Measurements from ENCODE around the gene ME3.

The ME3 gene

GRCh38 chr11:86414032-86414431 is 258.4 kb downstream of the ME3 start:
- no peak for TF ChIP-seq CTCF (IDR thresholded peaks at IDR 0.05; ENCODE audit: insufficient read depth, low read length, missing control alignments)
- ChIA-PET CTCF (interaction anchor here (1.0 to 19.8 kb wide), 3 partner anchors 9 to 51 kb away, joined by 3 to 247 read pairs (median 8); no protein-coding TSS in a partner anchor), POLR2A (no interaction called here)
- no peak overlapping the region for H3K4me3 ChIP-seq (ENCODE audit: low read depth, low read length)
- no peak for DNase-seq (ENCODE audit: low read depth, low spot score)

DNA sequence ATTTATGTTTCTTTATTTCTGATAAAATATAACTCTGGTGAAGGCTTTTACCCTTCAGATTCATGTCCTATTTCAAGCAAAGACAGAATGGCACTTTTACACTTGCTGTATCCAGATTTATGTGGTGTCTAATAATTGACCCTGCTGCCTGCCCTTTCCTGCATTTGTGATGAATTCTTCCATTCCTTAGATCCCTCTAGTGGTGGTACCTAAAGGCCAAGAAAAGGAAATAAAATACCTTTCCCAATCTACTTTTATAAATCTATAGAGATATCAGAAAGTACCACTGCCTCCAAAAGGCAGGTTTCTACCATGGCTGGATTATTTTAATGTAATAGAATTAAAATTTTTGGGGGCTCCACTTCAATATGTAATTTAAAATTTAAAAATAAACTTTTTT is 263.6 kb downstream of the ME3 start:
- no peak overlapping the region for H3K4me3 ChIP-seq (ENCODE audit: low read depth, low read length)
- TF ChIP-seq CTCF (IDR thresholded peaks at IDR 0.05; ENCODE audit: insufficient read depth, low read length, missing control alignments), result no peak
- CTCF ChIA-PET, result interaction anchor here (1.2 to 19.8 kb wide), 4 partner anchors 9 to 45 kb away, joined by 3 to 247 read pairs (median 4); no protein-coding TSS in a partner anchor
- POLR2A ChIA-PET, result no interaction called here
- DNase-seq (ENCODE audit: low read depth, low spot score), result no peak

GRCh38 chr11:86403458-86403857 is 269.0 kb downstream of the ME3 start:
- POLR2A ChIA-PET, result no interaction called here
- no peak for DNase-seq (ENCODE audit: low read depth, low spot score)
- no peak for TF ChIP-seq CTCF (IDR thresholded peaks at IDR 0.05; ENCODE audit: insufficient read depth, low read length, missing control alignments)
- no peak overlapping the region for H3K4me3 ChIP-seq (ENCODE audit: low read depth, low read length)
- CTCF ChIA-PET, result no interaction called here

- CTCF ChIA-PET, result interaction anchor here (1.0 to 3.1 kb wide), 4 partner anchors 8 to 38 kb away, joined by 3 to 22 read pairs (median 7); no protein-coding TSS in a partner anchor
- POLR2A ChIA-PET, result no interaction called here
Observed at GRCh38 chr11:86398106-86398505, 274.3 kb downstream of the ME3 start.

DNA sequence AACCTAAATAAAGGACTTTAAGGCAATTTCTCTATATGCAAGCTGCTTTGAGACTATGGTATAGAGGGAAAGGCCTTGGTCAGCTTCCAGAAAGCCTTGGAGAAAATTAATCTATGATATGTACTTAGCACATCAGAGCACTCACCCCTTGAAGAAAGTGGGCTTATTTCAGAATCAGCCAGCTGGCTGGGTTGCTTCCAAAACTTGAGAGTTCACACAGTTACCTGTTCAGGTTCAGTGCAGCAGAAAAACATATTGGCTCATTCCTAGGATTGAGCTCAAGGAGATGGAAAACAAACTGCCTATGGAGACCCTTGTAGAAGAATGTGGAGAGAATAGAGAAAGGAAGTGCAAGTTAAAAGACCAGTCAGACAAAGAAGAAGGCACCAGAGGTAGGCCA is 275.1 kb downstream of the ME3 start:
- no peak for DNase-seq (ENCODE audit: low read depth, low spot score)
- CTCF ChIA-PET, result interaction anchor here (1.0 to 3.1 kb wide), 4 partner anchors 9 to 37 kb away, joined by 3 to 22 read pairs (median 7); no protein-coding TSS in a partner anchor
- H3K4me3 ChIP-seq (ENCODE audit: low read depth, low read length), result no peak overlapping the region
- POLR2A ChIA-PET, result no interaction called here
- TF ChIP-seq CTCF (IDR thresholded peaks at IDR 0.05; ENCODE audit: insufficient read depth, low read length, missing control alignments), result no peak

More at GRCh38 chr11:86398106-86398505, 274.3 kb downstream of the ME3 start:
- DNase-seq (ENCODE audit: low read depth, low spot score), result no peak
- no peak for TF ChIP-seq CTCF (IDR thresholded peaks at IDR 0.05; ENCODE audit: insufficient read depth, low read length, missing control alignments)
- no peak overlapping the region for H3K4me3 ChIP-seq (ENCODE audit: low read depth, low read length)

GRCh38 chr11:86396396-86396795 is 276.0 kb downstream of the ME3 start:
- ChIA-PET CTCF (interaction anchor here (1.3 to 3.1 kb wide), 4 partner anchors 9 to 36 kb away, joined by 4 to 22 read pairs (median 5); no protein-coding TSS in a partner anchor), POLR2A (interaction anchor here (0.6 kb wide), 1 partner anchor 212 kb away, joined by 3 read pairs; no protein-coding TSS in a partner anchor)
- H3K4me3 ChIP-seq (ENCODE audit: low read depth, low read length), result no peak overlapping the region
- no peak for TF ChIP-seq CTCF (IDR thresholded peaks at IDR 0.05; ENCODE audit: insufficient read depth, low read length, missing control alignments)
- DNase-seq (ENCODE audit: low read depth, low spot score), result peak; percentile 64

Measured in AG04449 (cell line).